HepG2 (cell line): ENCODE data around the gene CTBP1. TPM values are rescaled to one million over a fixed set of nuclear protein-coding genes. Genes with fewer than 3 reads are reported as not detected.

Experiments
- ATAC-seq: fragments of 200-7000 bp; cut with Tn5 transposase; 3 replicates; pipeline ENCODE4 v1.9.1; 2020; ENCODE audit warnings: mild to moderate bottlenecking, moderate library complexity
- BruUV-seq: library from RNA; stranded (reverse); fragments of 400-500 nt; replicated peaks from 2 replicates; lab custom pipeline; 2021; lab: Mats Ljungman, UMichigan
- CTCF ChIA-PET: fragments of 300-600 bp; formaldehyde crosslinking; extraction: SDS; loops from one replicate; lab custom pipeline; 2021; ENCODE audit warnings: low total read pairs, inconsistent platforms, low intra/inter-chr PET ratio; lab: Yijun Ruan, JAX
- POLR2A ChIA-PET: fragments of 350-600 bp; sonication (Branson Sonifier 250); formaldehyde crosslinking; loops from one replicate; lab custom pipeline; 2020; ENCODE audit warnings: antibody characterized with exemption, inconsistent platforms; lab: Yijun Ruan, JAX
- DNase-seq: peaks from one replicate; pipeline ENCODE4 v3.0.0-alpha.2; 2015; ENCODE audit warnings: low spot score
- FAIRE-seq: peaks from 3 replicates; lab custom pipeline; 2011; peaks lifted over from hg19 to GRCh38; lab: Jason Lieb, UNC
- H2AFZ ChIP-seq: one replicate; pipeline ENCODE4 v1.6.1; 2011; ENCODE audit warnings: low read length, inconsistent platforms
- H3K27ac ChIP-seq: fragments of 300-600 bp; 3 replicates; pipeline ENCODE4 v1.8.0; 2011; ENCODE audit warnings: mixed run types, mild to moderate bottlenecking, mixed read lengths, low read length, inconsistent platforms; ENCODE audit not compliant: insufficient read depth; ENCODE audit errors: extremely low read length
- H3K27me3 ChIP-seq, 2 experiments: fragments of 200-600 bp in 1 of 2; 2 replicates in 1 of 2; 3 replicates in 1 of 2; pipeline versions ENCODE4 v1.6.0 to v1.8.0; 2011; ENCODE audit warnings: low read length in 2 of 2, mild to moderate bottlenecking in 2 of 2, moderate library complexity in 2 of 2, inconsistent platforms in 1 of 2; ENCODE audit not compliant: insufficient read depth in 2 of 2, control insufficient read depth in 1 of 2
- H3K36me3 ChIP-seq, 2 experiments: fragments of 200-600 bp in 1 of 2; replicated peaks in 1 of 2; 2 replicates in 1 of 2; 3 replicates in 1 of 2; pipeline versions ENCODE4 v1.5.1 to v1.8.0; 2011; ENCODE audit warnings: low read length in 2 of 2, inconsistent platforms in 1 of 2; ENCODE audit not compliant: insufficient read depth in 2 of 2, control insufficient read depth in 1 of 2
- H3K4me1 ChIP-seq: 2 replicates; pipeline ENCODE4 v1.5.1; 2012; ENCODE audit warnings: low read length, inconsistent platforms; ENCODE audit not compliant: insufficient read depth
- H3K4me2 ChIP-seq: 2 replicates; pipeline ENCODE4 v1.6.0; 2011; ENCODE audit warnings: low read depth, low read length, inconsistent platforms
- H3K4me3 ChIP-seq, 3 experiments: fragments of 200-600 bp in 1 of 3; sonication (generic), shearing (Covaris generic) in 1 of 3; replicated peaks in 1 of 3; 2 replicates each; pipeline ENCODE4 v1.5.1; 2011 to 2016; ENCODE audit warnings: low read length in 3 of 3, inconsistent platforms in 2 of 3, low read depth in 2 of 3, mild to moderate bottlenecking in 2 of 3, control low read depth in 1 of 3, mixed read lengths in 1 of 3; ENCODE audit not compliant: insufficient read depth in 1 of 3
- H3K79me2 ChIP-seq: one replicate; pipeline ENCODE4 v1.6.1; 2011; ENCODE audit warnings: low read length, inconsistent platforms; ENCODE audit not compliant: insufficient read depth
- H3K9ac ChIP-seq: 2 replicates; pipeline ENCODE4 v1.6.0; 2011; ENCODE audit warnings: mild to moderate bottlenecking, low read depth, low read length, inconsistent platforms; ENCODE audit not compliant: insufficient read depth
- H3K9me3 ChIP-seq: 2 replicates; pipeline ENCODE4 v1.5.1; 2012; ENCODE audit warnings: mild to moderate bottlenecking, low read length
- H4K20me1 ChIP-seq: 2 replicates; pipeline ENCODE4 v1.6.0; 2011; ENCODE audit warnings: inconsistent platforms, mild to moderate bottlenecking, low read length, moderate library complexity; ENCODE audit not compliant: insufficient read depth
- CREB1 ChIP-seq, 2 experiments: fragments of 450-650 bp in 1 of 2; IDR thresholded peaks; 2 replicates each; pipeline ENCODE4 v1.6.1; 2016 to 2017; ENCODE audit warnings: control low read depth in 1 of 2, mild to moderate bottlenecking in 1 of 2, missing compliant biosample characterization in 1 of 2, missing genetic modification characterization in 1 of 2
- ZNF205 ChIP-seq: IDR thresholded peaks from 2 replicates; pipeline ENCODE4 v1.6.1; 2018; ENCODE audit warnings: missing biosample characterization, missing genetic modification reagents
- ZNF235 ChIP-seq: sonication (generic); formaldehyde crosslinking; IDR thresholded peaks from 2 replicates; pipeline ENCODE4 v1.8.1; 2023; ENCODE audit warnings: mild to moderate bottlenecking, missing genetic modification reagents, borderline replicate concordance
- ZNF761 ChIP-seq: sonication (generic); formaldehyde crosslinking; conservative IDR thresholded peaks from 2 replicates; pipeline ENCODE4 v1.4.0; 2020; ENCODE audit warnings: mild to moderate bottlenecking, missing genetic modification reagents
- WGBS: methylation state at CpG from one replicate; pipeline ENCODE4 v1.1.6; 2017; ENCODE audit warnings: low lambda C conversion rate; 5-methylcytosine and 5-hydroxymethylcytosine counted together
- in situ Hi-C: cut with HindIII; loops from 2 replicates; pipeline ENCODE4 v1.10.0; 2017; ENCODE audit warnings: low pct_unique_long_range_greater_than_20kb; ENCODE audit not compliant: extremely low pct_ligation_motif_present
- intact Hi-C: fragments of 100-400 bp; cut with micrococcal nuclease; formaldehyde crosslinking; loops from one replicate; pipeline ENCODE4 v1.10.0; 2022; ENCODE audit not compliant: unreplicated experiment
- polyA plus RNA-seq, 8 experiments: library from polyadenylated mRNA; depleted of rRNA in 3 of 8; stranded (reverse) in 7 of 8; unstranded in 1 of 8; fragments of >200 nt; fragmentation: Illumina TruSeq in 4 of 8; extraction: Trizol in 4 of 8; gene quantifications; 2 replicates each; pipeline versions ENCODE4 v1.2.1 to v1.2.3, GENCODE V29; 2011 to 2016; ENCODE audit warnings: low read depth in 4 of 8, missing spikeins in 1 of 8, mixed read lengths in 1 of 8; ENCODE audit not compliant: insufficient read depth in 1 of 8
- total RNA-seq, 5 experiments: library from RNA; depleted of rRNA; stranded (reverse); fragments of >200 nt; fragmentation: Illumina TruSeq; extraction: Trizol; gene quantifications; 2 replicates each; pipeline ENCODE4 v1.2.3, GENCODE V29; 2016; ENCODE audit warnings: low read depth in 1 of 5

The CTBP1 gene
- total and polyA plus RNA-seq, 2 of the 13 experiments (the other 11 are each of a cell fraction or from before 2014, with no cell fraction given): 78.5 to 112 TPM

- no peak for TF ChIP-seq ZNF235 (CRISPR knock-in tag)
These were observed 72.3 kb downstream of the CTBP1 start (continued) for GRCh38 chr4:1176398-1177273.

- Histone ChIP-seq H3K4me1 (peaks cover 61% of the 10 kb centered on the region), H3K36me3 (peaks cover 0 to 1% of the 10 kb centered on the region in 2 experiments; a peak in 1 of 5 replicates), H2AFZ (no peak overlapping the region), H3K79me2 (no peaks in the 10 kb centered on the region), H3K4me3 (no peak overlapping the region), H4K20me1 (no peaks in the 10 kb centered on the region), H3K9ac (no peak overlapping the region), H3K27me3 (peaks cover 0 to 1% of the 10 kb centered on the region in 2 experiments; a peak in 1 of 5 replicates), H3K27ac (no peak overlapping the region), H3K9me3 (peaks cover 10% of the 10 kb centered on the region), H3K4me2 (no peak overlapping the region)
- 90% methylated on average over 4 of the region's 7 CpGs for WGBS
- BruUV-seq: no TSS peak
- intact Hi-C loops: no loop called here
- POLR2A ChIA-PET: interaction anchor here (1.4 to 4.6 kb wide), 3 partner anchors 28 to 171 kb away, joined by 4 to 95 read pairs (median 32); partner anchors contain the start of genes CTBP1 and UVSSA
- ATAC-seq (no peak), DNase-seq (no peak), FAIRE-seq (no peak)
- TF ChIP-seq ZNF761 (no peak), ZNF205 (CRISPR knock-in tag) (no peak), CREB1 (IDR thresholded peaks at IDR 0.05) (no peak), CREB1 (CRISPR knock-in tag; IDR thresholded peaks at IDR 0.05) (no peak)
- in situ Hi-C loops: no loop called here
- CTCF ChIA-PET: no interaction called here
These were observed 73.2 kb downstream of the CTBP1 start for GRCh38 chr4:1175635-1176229.
